ENCODE data around the gene MGAT4C. TPM values are rescaled to one million over a fixed set of nuclear protein-coding genes. Genes with fewer than 3 reads are reported as not detected.
"Not testable (repeated sequence)": the region's sequence is repeated elsewhere in the genome, so short reads cannot be mapped to it uniquely, and the experiment has no call there.

MGAT4C gene
- total RNA-seq, 1 donor from 2014 or later, result 0.41 TPM

DNA sequence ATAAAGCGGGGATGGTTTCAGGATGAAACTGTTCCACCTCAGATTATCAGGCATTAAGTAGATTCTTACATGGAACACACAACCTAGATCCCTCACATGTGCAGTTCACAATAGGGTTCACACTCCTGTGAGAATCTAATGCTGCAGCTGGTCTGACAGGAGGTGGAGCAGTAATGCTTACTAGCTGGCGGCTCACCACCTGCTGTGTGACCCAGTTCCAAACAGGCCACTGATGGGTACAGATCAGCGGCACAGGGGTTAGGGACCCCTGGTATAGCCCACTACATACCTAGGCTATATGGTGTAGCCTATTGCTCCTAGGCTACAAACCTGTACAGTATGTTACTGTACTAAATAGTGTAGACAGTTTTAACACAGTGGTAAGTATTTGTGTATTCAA lies 129.3 kb downstream of the MGAT4C start:
- DNase-seq, result not testable (repeated sequence)

DNA sequence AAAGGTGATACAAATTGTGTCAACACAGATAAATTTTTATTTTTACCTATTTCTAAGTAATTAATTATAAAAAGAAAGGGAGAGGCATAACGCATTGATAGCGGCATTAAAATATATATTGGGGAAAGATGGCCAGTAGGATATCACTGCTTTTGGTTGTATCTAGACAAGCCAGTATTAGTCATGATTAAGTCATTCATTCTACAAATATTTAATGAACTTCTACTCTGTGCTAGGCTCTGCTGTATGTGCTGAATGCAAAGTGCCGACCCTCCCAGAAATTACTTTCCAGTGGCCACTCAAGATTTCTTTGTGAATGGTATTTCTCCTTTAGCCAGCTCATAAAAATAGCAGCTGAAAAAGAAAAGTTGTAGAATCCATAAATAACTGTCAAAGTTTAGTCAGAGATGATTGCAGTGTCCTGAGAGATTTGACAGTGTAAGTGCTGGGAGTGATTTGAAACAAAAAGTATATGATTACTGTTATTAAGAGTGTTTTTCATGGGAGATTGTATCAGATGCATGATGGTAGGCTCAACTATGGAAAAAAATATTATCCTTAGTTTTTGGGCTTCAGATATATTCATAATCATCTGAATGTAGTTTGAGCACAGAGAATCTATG lies 133.2 kb downstream of the MGAT4C start:
- no peak for DNase-seq

DNA sequence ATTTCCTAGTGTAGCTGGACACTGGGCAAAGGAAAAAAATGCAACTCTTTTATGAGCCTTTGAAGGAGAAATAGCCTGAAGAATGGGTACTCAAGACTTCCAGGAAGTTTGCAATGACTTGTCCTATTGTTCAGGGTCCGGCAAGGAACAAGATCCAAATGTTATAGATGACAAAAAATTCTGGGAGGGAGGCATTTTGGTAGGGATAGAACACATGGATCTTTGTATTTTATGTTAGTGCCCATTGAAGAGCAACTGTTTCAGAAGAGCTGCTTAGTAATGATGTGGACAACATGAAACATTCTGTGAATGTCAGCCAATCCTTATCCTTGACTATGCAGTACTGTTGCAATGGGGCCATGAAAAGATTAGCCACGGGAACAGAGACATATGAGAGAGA lies 138.0 kb downstream of the MGAT4C start:
- DNase-seq, result no peak

DNA sequence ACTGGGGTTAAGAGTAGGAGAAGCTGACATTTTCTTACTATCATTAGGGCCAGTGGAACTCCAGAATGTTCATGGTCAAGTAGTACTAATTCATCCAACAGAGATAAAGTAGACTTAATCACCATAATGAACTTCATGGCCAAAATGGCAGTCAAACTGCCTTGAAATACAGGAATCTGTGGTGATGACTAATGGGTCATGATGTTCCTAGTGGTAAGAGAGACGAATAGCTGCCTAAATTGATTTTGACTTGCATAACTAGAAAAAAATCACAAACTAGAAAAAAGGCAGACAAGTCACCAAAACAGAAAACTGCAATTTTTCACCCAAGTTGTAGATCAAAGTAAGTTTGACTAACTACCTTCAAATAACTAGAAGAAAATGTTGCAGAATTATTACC lies 138.5 kb downstream of the MGAT4C start:
- no peak for DNase-seq

DNA sequence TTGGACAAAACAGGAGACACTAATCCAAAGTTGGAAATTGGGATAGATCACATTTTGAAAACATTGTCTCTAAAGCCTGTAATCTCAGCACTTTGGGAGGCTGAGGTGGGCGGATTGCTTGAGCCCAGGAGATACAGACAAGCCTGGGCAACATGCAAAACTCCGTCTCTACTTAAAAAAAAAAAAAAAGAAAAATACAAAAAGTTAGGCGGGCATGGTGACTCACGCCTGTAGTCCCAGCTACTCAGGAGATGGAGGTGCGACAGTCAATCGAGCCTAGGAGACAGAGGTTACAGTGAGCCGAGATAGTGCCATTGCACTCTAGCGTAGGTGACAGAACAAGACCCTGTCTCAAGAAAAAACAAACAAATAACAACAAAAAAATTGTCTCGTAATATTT lies 152.1 kb downstream of the MGAT4C start:
- no peak for DNase-seq

DNA sequence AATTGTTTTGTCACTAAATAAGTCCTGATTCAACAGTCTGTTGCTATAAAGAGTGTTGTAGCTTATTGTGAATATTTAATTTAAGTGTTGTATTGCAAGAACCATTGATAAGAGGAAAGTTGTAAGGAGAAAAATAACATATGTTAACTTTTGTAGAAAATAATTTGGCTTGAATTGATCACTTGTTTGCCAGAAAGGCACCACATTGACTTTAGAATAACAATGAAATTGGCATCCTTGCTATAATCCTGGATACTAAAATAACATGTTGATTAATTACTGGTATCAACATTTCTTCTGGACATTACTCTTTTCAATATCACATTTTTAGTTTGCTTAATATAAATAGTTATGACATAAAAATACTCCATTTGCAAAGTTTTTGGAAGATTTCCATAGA lies 159.0 kb downstream of the MGAT4C start:
- no peak for DNase-seq

DNA sequence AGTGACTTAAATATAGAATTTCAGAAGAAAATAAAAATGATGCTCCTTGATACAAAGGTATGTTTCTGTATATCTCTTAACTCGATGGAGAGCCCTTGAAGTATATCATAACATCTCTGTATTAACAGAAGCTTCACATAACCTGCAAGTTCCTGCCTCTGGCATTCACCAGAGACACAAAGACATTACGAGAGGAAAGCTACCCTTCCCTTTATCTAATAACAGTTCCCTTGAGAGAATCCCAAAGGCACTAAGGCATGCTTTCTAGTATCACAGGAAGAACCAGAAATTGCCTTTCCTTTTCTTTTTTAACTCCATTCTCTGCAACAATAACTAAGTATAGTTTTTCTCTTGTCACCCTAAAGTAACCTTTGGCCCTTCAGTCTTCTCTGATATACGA lies 164.5 kb downstream of the MGAT4C start:
- DNase-seq, result no peak

DNA sequence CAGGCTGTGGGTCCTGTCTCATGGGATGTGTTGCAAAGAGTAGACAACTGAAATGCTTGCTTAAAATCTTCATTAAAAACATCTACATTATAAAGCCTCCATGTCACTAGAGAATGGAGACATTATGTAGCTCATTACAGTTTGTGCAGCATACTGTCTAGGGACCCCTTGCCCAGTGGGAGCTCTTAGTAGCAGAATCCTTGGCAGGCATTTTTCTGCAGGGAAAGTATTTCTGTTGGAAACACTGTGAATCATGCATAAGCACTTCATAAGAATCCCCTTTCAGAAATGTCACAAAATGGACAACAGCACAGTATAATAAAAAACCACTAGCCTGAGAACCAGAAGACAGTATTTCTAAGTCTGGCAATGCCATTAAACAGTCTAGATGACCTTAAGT lies 174.3 kb downstream of the MGAT4C start:
- DNase-seq, result no peak

DNA sequence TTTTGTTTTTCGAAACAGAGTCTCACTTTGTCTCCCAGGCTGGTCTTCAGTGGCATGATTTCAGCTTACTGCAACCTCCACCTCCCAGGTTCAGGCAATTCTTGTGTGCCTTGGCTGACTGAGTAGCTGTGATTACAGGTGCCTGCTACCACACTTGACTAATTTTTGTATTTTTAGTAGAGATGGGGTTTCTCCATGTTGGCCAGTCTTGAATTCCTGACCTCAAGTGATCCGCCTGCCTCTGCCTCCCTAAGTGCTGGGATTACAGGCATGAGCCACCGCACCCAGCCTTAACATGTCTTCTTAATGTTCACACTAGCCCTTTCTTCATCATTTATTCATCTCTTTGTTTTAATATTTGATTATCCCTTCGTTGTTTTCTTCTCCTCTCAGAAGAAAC lies 197.1 kb downstream of the MGAT4C start:
- not testable (repeated sequence) for DNase-seq

DNA sequence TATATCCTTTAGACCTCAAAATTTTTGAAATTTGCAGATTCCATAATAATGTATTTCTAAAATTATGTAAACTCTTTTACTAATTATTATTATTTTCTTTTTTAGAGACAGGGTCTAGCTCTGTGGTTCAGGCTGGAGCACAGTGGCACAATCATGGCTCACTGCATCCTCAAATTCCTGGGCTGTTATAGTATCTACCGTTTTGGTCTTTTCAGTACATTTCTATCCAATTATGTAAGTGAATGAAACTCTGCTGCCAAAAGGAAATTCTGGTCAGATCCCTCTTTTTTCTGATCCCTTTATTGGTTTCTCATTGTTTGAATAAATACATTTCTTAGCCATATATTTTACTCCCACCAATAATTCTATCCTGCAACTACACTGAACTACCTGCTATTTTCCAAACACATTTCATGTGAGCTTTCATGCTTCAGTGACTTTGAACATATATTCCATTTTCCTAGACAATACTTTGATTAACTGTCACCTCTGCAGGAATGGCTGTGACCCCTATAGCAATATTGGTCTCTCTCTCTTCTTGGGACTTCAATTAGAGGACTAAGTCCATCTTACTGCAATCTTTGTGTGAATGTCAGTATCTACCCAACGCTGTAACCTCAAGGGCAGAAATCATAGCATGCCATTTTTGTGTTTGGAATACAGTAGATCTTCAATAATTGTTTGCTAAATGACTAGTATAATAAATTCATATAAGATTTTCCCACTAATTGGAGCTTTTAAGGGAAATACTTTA lies 198.9 kb downstream of the MGAT4C start:
- no peak for DNase-seq

DNA sequence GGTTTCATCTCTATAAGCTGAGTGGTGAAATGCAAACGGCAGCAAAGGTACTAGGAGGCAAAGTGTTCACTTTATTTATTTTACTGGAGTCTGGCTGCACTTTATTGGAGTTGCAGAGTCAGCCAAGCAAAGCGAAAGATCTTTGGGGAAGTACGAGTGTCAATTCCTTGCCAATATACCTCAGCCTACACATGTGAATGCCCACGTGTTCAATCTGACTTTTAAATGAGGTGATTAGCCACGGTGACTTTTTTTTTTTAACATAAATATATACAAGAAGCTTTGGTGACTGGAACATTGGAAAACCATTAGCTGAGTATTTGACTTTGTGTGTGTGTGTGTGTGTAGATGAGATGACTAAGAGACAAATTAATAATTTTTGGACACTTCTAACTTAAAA lies 203.3 kb downstream of the MGAT4C start:
- peak; percentile 1 for DNase-seq

DNA sequence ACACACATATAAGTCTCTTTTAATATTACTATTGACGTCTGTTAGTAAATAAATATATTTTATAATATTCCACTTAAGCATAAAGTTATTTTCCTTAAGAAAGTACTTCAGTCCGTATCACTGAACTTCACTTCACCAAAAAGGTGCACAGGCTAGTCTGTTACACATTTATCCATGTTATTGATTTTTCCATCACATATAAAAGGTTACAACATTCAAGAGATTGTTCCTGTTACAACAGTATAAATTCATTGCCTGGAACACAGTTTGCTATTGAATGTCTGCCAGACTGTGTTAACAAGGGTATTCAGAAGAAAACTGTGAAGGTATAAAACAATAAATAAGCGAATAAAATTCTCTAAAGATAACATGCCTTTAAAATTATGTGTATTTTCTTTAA lies 206.2 kb downstream of the MGAT4C start:
- no peak for DNase-seq

DNA sequence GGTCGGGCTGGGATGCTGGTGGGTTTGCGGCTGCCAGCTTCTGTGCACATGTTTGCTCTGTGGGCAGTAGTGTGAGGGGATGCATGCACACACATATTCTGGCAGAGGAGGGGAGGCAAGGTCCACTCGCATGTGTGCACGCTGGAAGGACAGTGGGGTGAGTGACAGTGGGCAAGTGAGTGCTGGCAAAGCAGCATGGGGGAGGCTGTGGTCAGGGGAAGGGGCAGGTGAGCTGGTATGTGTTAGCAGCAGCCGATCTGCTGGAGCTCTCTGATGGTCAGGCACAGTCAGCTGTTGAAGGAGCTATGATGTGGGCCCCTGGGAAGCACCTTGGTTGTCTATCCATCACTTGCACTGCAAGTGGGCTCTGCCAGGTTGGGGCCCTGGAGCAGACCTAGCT lies 211.8 kb downstream of the MGAT4C start:
- no peak for DNase-seq

DNA sequence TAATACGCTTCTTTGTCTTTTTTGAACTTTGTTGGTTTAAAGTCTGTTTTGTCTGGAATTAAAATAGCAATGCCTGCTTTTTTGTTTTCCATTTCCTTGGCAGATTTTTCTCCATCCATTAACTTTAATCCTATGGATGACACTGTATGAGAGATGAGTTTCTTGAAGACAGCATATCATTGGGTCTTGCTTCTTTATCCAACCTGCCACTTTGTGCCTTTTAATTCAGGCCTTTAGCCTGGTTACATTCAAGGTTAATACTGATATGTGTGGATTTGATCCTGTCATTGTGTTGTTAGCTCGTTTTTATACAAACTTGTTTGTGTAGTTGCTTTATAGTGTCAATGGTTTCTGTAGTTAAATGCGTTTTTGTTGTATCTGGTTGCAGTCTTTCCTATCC lies 214.1 kb downstream of the MGAT4C start:
- no peak for DNase-seq

DNA sequence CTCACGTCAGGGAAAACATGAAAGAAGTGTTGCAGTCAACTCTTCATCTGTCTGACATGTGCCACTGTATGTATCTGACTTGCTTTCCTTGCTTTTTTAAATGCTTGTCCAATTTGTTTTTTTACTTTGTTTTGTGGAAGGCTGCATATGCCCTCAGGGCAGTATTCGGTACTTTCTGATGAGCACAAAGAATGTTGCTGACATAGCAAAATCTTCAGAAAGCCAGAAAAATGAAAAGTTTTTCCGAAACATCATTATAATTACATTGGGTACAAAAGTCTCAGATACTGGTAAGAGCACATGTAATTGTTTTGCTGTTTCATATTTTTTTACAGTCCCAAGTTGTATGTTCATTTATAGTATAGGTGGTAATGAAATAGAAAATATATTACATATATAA lies 237.8 kb downstream of the MGAT4C start:
- no peak for DNase-seq

DNA sequence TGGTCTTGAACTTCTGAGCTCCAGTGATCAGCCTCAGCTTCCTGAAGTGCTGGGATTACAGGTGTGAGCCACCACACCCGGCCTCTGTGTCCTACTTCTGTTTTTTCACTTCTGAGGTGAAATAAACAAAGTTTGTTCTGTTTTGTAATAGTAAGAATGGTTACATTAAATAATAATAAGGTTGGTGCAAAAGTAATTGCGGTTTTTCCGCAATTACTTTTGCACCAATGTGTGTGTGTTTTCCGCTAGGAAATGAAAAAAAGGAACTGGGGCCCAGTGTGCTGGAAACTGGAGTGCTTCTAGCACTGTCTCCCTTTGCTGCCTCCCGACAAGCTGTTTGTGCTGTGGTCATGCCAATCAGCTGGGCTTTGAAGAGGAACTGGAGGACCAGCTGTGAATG lies 241.2 kb downstream of the MGAT4C start:
- peak; percentile 2 for DNase-seq

DNA sequence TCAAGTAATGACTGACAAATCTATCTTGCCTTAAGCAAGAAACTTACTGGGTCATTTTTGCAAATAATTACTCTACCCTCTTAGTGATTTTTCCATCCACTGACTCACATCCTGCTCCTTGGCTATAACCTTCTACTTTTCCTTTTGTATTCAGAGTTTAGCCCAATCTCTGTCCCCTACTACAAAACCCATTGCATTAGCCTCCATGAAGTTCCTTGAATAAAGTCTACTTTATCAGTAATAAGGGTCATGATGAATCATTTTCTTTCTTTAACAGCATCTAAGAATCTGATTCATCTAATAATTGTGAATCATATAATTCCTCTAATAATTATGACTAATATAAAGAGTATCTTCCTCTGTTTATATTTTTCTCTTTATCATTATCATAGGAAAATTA lies 249.5 kb downstream of the MGAT4C start:
- DNase-seq, result no peak

DNA sequence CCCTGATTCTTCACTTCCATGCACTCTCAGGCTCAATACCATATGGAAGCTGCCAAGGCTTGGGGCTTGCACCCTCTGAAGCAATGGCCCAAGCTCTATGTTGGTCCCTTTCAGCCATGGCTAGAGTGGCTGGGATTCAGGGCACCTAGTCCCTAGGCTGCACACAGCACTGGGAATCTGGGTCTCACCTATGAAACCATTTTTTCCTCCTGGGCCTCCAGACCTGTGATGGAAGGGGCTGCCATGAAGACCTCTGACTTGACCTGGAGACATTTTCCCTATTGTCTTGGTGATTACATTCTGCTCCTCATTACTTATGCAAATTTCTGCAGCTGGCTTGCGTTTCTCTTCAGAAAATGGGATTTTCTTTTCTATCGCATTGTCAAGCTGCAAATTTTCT lies 258.1 kb downstream of the MGAT4C start:
- no peak for DNase-seq

DNA sequence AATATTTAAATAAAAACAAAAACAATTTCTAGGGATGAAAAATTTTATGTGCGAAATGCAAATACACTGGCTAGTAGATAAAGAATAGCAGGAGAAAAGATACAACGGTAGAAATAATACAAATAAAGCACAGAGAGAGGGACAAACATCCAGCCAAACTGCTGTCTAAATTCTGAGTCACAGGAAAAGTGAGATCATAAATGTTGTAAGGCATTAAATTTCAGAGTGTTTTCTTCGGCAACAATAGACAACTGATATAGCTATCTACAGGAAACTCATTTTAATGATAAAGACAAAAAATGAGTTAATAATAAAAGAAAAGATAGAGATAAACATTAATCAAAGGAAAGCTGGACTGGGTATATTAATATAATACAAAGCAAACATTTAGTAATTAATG lies 259.9 kb downstream of the MGAT4C start:
- DNase-seq, result no peak

DNA sequence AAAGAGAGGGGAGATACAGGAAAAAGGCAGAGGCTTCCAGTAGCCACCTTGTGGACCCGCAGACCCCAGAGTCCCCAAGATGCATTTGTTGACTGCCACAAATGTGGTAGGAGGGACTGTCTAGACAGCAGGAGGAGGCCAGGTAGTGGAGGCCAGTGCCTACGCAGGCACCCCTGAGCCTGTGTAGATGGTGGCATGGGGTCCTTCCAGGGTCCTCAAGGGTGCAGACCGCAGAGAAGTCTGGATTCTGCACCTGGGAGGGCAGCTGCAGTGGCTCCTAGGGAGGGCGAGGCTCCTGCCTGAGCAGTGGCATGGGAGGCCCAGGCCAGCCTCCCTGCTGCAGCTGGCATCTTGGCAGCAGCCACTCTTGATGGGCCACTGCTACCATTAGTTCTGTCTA lies 262.4 kb downstream of the MGAT4C start:
- no peak for DNase-seq

DNA sequence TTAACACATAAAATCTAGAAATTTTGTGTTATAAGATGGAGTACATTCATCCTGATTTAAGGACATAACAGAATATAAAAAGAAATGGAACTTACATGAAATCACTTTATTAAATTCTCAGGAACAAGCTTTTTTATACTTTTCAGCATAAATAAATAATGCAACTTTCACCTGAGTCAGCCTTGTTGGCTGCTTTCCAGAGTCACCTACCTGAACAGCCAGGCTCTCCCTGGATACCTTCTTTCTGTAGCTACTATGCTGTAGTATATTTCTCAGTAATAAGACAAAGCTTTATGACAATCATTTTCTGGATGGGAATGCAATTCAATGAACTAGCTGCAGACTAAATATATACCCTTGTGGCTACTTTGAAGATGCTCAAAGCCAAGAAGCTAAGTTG lies 270.2 kb downstream of the MGAT4C start:
- no peak for DNase-seq

DNA sequence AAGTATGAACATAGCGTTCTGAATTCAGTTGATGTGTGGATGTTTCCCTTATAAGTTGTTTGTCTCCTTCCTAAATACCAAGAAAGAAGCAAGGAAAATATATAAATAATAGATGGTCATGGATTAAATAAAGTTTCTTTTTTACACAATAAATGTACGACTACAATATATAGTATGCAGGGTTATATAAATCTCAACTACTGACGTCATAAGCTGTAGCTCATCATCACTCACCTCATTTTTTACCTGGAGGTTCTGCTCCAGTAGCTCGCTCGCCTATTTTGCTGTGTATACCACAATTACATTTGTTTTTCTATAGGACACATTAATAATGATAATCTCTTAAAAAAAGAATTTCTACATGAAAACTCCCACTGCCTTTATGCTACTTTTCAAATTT lies 272.6 kb downstream of the MGAT4C start:
- no peak for DNase-seq

DNA sequence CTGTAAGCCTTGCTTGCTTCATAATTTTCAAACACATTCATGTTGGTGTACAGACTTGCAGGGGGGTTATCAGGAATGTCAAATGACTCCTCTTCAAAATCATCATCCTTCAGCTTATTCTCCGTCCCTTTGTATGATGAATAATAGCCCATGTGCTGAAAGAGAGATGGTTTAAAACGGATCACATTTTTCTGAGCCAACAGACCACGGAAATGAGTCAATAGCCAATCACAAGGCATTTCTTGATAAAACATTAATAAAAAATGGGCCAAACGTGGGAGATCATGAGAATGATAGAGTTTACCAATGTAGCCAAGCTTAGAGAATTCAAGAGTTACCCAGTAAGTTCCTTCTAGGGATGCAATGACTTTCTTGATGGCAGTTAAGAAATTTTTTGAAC lies 276.6 kb downstream of the MGAT4C start:
- DNase-seq, result no peak

DNA sequence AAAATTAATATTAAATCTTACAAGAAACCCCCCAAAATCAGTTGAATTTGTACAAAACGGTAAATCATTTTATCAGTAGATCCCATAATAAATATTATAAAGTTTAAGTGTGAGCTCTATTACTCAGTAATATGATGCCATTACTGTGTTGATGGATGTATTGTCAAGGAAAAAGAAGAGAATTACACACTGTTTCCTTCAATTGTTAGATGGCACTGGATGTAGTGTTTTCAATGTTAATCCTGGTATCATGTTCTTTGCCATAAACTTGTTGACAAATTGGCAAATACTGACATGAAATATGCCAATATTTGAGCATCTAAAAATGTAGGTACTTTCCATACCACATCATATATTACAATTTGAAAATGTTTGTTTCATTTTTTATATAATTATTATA lies 280.5 kb downstream of the MGAT4C start:
- DNase-seq, result no peak

Data from tongue (tissue), 2 donors.